ENCODE measurements around the gene CYP2W1. TPM values are rescaled to one million over a fixed set of nuclear protein-coding genes. Genes with fewer than 3 reads are reported as not detected.

The CYP2W1 gene
- total RNA-seq, 1 donor from 2014 or later: not detected

DNA sequence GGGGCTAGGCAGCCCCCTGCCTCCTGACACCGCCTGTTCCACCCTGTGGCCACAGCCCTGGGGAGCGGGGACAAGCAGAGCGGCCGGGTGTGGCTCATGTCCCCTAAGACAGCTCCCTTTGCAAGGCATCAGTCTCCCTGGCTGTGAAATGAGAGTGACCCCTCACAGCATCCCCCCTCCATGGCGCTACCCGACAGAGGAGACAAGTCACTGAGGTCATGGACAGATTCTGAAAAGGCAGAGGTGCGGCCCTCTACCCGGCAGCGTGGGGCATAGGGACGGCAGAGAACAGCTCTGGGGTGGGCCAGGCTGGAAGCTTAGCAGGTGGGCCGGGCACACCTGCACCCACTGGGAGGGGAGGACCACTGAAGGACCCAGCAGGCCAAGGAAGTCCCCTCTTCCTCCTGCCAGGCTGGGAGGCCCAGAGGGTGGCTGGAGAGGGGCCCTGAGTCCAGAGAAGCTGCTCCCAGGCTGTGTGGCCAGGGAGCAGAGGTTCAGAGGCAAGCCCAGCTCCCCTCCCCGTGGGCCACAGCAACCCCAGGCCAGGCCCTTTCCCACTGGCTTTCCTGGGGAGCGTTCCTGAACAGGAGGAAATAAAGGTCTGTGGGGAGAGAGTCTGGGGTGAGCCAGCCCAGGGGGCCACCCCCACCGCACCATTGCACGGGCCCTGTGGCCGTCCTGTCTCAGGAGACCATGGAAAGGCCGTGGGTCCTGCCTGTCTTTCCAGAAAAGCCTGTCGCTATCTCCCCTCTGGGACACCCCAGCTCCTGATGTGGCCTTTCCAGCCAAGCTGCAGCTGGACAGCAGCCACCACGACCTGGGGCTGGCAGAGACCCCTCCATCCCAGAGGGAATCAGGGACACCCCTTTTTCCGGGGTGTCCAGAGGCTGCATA is 30.2 kb upstream of the CYP2W1 start:
- DNase-seq (no peak), ATAC-seq (ENCODE audit: low read depth) (no peak)
- Mint-ChIP-seq H3K27me3 (peaks cover 10% of the 10 kb centered on the region), H3K4me3 (peak overlapping the region; percentile 50), H3K9me3 (no peaks in the 10 kb centered on the region), H3K36me3 (ENCODE audit: low read depth) (no peaks in the 10 kb centered on the region), H3K27ac (no peak overlapping the region), H3K4me1 (peaks cover 25% of the 10 kb centered on the region)
- TF ChIP-seq, protein P1, sequence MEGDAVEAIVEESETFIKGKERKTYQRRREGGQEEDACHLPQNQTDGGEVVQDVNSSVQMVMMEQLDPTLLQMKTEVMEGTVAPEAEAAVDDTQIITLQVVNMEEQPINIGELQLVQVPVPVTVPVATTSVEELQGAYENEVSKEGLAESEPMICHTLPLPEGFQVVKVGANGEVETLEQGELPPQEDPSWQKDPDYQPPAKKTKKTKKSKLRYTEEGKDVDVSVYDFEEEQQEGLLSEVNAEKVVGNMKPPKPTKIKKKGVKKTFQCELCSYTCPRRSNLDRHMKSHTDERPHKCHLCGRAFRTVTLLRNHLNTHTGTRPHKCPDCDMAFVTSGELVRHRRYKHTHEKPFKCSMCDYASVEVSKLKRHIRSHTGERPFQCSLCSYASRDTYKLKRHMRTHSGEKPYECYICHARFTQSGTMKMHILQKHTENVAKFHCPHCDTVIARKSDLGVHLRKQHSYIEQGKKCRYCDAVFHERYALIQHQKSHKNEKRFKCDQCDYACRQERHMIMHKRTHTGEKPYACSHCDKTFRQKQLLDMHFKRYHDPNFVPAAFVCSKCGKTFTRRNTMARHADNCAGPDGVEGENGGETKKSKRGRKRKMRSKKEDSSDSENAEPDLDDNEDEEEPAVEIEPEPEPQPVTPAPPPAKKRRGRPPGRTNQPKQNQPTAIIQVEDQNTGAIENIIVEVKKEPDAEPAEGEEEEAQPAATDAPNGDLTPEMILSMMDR (IDR thresholded peaks at IDR 0.05): no peak
- intact Hi-C loops (cut with micrococcal nuclease): no loop called here
- ChIA-PET CTCF (interaction anchor here (1.4 kb wide), 1 partner anchor 45 kb away, joined by 3 read pairs; no protein-coding TSS in a partner anchor), POLR2A (interaction anchor here (1.0 to 1.4 kb wide), 3 partner anchors 19 to 30 kb away, joined by 3 to 4 read pairs (median 3); no protein-coding TSS in a partner anchor)

DNA sequence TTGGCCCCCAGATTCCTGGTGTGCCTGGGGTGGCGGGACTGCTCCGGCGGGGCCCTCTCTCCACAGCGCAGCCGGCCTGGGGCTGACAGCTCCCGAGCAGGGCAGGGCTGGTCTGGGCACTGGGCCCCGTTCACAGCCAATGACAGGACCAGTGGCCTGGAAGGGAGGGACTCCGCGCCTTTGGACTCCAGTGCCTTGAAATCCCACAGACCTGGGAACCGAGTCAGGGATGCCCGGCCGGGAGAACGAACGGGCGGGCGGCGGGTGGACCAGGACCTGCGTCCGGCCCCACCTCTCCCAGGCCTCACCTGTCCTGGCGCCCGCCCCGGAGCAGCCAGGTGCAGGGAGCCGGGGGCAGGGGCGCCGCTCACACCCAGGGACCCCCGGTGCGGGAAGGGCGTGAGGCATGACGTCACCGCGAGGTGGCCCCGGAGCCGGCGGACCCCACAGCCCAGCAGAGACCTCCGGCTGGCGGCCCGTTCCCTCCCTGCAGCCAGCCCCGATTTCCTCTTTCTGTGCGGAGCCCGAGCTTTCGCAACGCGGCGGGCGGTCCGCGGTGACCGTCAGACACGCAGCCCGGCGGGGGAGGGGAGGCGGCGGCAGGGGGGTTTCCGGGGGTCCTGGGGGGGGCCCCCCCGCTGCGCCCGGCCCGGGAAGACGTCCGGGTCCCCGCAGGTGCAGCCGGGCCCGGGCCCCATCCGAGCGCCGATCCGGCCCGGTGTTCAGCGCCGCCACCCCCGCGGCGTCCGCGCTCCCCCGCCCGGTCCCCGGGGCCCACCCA is 29.2 kb upstream of the CYP2W1 start:
- CTCF ChIA-PET: interaction anchor here (0.8 to 1.4 kb wide), 2 partner anchors 30 to 45 kb away, joined by 3 to 4 read pairs; no protein-coding TSS in a partner anchor
- H3K27me3 Mint-ChIP-seq: peaks cover 10% of the 10 kb centered on the region
- intact Hi-C loops (cut with micrococcal nuclease): loop anchor here (1.0 to 2.0 kb wide), 2 partner anchors 45 to 77 kb away; partner anchors contain the start of gene GET4
- H3K27ac Mint-ChIP-seq: no peak overlapping the region
- TF ChIP-seq, protein P1 (IDR thresholded peaks at IDR 0.05): no peak
- H3K36me3 Mint-ChIP-seq (ENCODE audit: low read depth): no peaks in the 10 kb centered on the region
- peak overlapping the region; percentile 55 for H3K4me3 Mint-ChIP-seq
- H3K4me1 Mint-ChIP-seq: peaks cover 25% of the 10 kb centered on the region
- no peaks in the 10 kb centered on the region for H3K9me3 Mint-ChIP-seq
- DNase-seq (no peak), ATAC-seq (ENCODE audit: low read depth) (peak; percentile 22)
- POLR2A ChIA-PET: interaction anchor here (0.9 to 1.3 kb wide), 2 partner anchors 18 to 21 kb away, joined by 3 read pairs; no protein-coding TSS in a partner anchor

DNA sequence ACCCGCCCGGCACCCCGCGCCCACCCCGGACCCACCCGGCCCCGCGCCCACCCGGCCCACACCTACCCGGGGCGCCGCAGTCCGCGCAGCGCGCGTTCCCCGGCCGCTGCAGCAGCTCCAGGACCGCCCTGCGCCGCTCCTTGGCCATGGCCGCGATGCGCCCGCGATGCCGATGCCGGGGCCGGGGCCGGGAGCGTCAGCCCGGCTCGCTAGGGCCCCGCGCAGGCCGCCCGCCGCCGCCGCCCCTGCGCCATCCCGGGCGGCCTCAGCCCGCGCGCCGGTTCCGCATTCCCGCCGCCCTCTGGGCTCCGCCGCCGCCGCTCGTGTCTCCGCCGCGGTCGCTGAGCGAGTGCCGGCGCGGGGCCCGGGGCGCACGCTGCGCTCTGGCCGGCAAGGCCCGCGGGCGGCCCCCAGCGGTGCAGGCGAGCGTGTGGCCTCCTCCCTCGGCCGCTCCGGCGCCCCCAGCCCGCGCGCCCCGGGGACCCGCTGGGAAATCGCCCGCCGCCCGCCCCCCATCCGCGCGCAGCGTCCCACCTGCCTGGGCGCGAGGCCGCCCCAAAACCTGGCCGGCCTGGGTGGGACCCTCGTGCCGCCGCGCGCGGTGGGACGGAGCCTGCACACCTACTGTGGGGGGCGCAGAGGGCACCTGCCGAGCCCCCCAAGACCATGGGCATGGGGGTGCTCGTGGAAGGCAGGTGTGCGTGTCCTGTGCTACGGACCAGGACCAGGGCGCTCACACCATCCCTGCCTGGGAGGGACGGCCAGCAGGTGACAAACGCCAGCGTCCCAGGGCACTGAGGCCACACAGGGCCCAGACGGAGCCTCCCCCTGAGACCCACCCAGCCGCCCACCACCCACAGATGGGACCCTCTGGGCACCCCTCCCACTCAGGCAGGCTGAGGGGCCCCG is 28.4 kb upstream of the CYP2W1 start, which contains the start of gene ADAP1:
Gene ADAP1 (minus strand): TSS at position 351 of the 909 bp plus-strand sequence. CDS start 203 bp downstream, at position 148.
- TF ChIP-seq, protein P1 (IDR thresholded peaks at IDR 0.05): no peak
- intact Hi-C loops (cut with micrococcal nuclease): loop anchor here (1.0 to 2.0 kb wide), 2 partner anchors 46 to 78 kb away; partner anchors contain the start of gene GET4
- POLR2A ChIA-PET: interaction anchor here (0.7 to 1.3 kb wide), 5 partner anchors 18 to 42 kb away, joined by 3 to 8 read pairs (median 4); partner anchors contain the start of gene COX19
- Mint-ChIP-seq H3K27me3 (peaks cover 10% of the 10 kb centered on the region), H3K36me3 (ENCODE audit: low read depth) (no peaks in the 10 kb centered on the region), H3K9me3 (no peaks in the 10 kb centered on the region), H3K4me3 (peak within 1 kb of the TSS; percentile 70), H3K4me1 (peaks cover 18% of the 10 kb centered on the region), H3K27ac (no peak within 1 kb of the TSS)
- peak; percentile 73 for ATAC-seq (ENCODE audit: low read depth)
- CTCF ChIA-PET: interaction anchor here (0.8 to 1.6 kb wide), 3 partner anchors 17 to 46 kb away, joined by 3 to 4 read pairs (median 3); no protein-coding TSS in a partner anchor
- peak; percentile 57 for DNase-seq

DNA sequence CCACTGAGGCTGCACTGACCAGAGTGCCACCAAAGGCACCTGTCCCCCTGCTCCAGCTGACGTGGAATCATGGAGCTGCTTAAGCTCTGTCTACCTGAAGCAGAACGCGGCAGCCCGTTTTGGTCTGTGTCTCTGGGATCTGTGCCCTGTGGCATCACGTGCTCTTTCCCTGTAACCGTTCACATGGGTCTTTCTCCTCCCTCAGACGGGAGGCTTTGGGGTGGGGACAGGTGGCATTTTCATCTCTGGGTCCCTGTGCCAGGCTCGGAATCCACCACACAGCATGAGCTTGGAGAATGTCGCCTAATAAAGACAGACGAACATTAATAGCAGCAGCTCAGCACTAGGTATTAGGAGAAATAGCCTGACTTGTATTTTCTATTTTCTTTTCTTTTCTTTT is 26.9 kb upstream of the CYP2W1 start:
- no peak overlapping the region for H3K4me3 Mint-ChIP-seq
- no peak for ATAC-seq (ENCODE audit: low read depth)
- no peak for DNase-seq
- H3K9me3 Mint-ChIP-seq: no peaks in the 10 kb centered on the region
- intact Hi-C loops (cut with micrococcal nuclease): loop anchor here (2.0 kb wide), 1 partner anchor 19 kb away; the partner anchor contains the start of gene COX19
- ChIA-PET CTCF (interaction anchor here (1.6 to 1.8 kb wide), 2 partner anchors 16 to 47 kb away, joined by 3 to 6 read pairs; no protein-coding TSS in a partner anchor), POLR2A (interaction anchor here (0.7 to 1.1 kb wide), 4 partner anchors 27 to 46 kb away, joined by 4 to 6 read pairs (median 4); no protein-coding TSS in a partner anchor)
- TF ChIP-seq, protein P1 (IDR thresholded peaks at IDR 0.05): no peak
- H3K27me3 Mint-ChIP-seq: peaks cover 10% of the 10 kb centered on the region
- H3K27ac Mint-ChIP-seq: no peak overlapping the region
- peaks cover 6% of the 10 kb centered on the region for H3K4me1 Mint-ChIP-seq
- no peaks in the 10 kb centered on the region for H3K36me3 Mint-ChIP-seq (ENCODE audit: low read depth)

Measured in activated B cell treated with CpG ODN at 0.5 μM for 24 hours (primary cell).